GM12875 (cell line): ENCODE data around the gene TEX51.

ENCODE experiments used
- H3K4me3 ChIP-seq: one replicate; pipeline ENCODE4 v1.5.1; 2011; ENCODE audit warnings: low read depth, low read length, control low read depth
- TF ChIP-seq, protein P1 (sequence below): IDR thresholded peaks from 2 replicates; pipeline ENCODE4 v1.5.1; 2011; ENCODE audit warnings: low read depth, mild to moderate bottlenecking, control low read depth, inconsistent platforms, low read length, moderate library complexity, borderline replicate concordance; ENCODE audit not compliant: insufficient read depth

Gene TEX51

GRCh38 chr2:126860385-126860784 is 38.3 kb upstream of the TEX51 start:
- TF ChIP-seq, protein P1, sequence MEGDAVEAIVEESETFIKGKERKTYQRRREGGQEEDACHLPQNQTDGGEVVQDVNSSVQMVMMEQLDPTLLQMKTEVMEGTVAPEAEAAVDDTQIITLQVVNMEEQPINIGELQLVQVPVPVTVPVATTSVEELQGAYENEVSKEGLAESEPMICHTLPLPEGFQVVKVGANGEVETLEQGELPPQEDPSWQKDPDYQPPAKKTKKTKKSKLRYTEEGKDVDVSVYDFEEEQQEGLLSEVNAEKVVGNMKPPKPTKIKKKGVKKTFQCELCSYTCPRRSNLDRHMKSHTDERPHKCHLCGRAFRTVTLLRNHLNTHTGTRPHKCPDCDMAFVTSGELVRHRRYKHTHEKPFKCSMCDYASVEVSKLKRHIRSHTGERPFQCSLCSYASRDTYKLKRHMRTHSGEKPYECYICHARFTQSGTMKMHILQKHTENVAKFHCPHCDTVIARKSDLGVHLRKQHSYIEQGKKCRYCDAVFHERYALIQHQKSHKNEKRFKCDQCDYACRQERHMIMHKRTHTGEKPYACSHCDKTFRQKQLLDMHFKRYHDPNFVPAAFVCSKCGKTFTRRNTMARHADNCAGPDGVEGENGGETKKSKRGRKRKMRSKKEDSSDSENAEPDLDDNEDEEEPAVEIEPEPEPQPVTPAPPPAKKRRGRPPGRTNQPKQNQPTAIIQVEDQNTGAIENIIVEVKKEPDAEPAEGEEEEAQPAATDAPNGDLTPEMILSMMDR = no peak
- no peak overlapping the region for H3K4me3 ChIP-seq

- TF ChIP-seq, protein P1 = no peak
- no peak overlapping the region for H3K4me3 ChIP-seq
Observed at GRCh38 chr2:126862730-126863129, 36.0 kb upstream of the TEX51 start.

DNA sequence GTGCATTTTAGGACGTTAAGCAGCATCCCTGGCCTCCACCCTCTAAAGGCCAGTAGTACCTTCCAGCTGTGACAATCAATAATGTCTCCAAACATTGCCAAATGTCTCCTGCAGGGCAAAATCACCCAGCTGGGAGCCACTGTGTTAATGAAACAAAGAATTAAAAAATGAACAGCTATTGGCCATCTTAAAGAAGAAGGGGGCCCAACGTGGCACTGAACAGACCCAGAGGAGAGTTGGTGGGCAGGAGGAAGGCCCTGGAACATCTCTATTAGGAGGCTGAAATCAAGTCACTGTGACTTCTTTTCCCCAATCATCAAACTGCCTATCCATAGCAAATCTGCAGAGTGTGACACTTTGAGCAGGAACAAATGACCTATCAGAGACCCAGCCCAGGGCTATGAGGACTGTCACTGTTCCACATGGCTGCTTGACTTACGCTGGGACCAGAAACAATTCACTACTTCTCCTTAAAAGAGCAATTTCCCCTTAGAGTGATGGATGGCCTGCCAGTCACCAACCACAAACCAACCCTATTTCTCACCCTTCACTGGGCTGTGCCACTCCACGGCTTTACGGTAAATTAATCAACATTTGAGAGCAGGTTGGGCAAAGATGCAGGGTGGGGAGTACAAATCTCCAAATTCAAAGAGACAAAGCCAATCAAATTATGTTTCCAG is 35.2 kb upstream of the TEX51 start:
- H3K4me3 ChIP-seq = no peak overlapping the region
- TF ChIP-seq, protein P1 = no peak

DNA sequence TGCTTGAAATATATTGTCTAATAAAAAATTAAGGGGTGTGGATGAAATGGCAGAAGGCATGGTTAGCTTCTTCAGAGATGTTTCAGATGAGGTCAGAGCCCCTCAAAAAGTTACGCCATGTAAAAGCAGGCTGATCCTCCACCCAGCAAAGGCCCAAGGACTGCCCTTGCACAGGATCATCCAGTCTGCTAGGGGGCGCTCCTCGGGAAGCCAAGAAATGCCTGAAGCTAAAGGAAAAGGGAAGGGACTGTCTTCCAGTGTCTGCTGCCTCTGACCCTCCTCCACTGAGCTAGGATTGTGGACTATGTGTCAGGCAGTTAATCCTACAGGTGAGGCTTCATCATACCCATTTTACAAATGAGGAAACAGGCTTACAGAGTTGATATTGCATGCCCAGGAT is 33.8 kb upstream of the TEX51 start:
- TF ChIP-seq, protein P1 = peak; percentile 52; the same call in 1 of the 2 replicates
- no peak overlapping the region for H3K4me3 ChIP-seq

- TF ChIP-seq, protein P1 = no peak
- no peak overlapping the region for H3K4me3 ChIP-seq
Observed at GRCh38 chr2:126866451-126866850, 32.2 kb upstream of the TEX51 start.

GRCh38 chr2:126874961-126875360 is 23.7 kb upstream of the TEX51 start:
- TF ChIP-seq, protein P1 = no peak
- H3K4me3 ChIP-seq = no peak overlapping the region

- H3K4me3 ChIP-seq = no peak overlapping the region
- TF ChIP-seq, protein P1 = no peak
Observed at GRCh38 chr2:126876631-126877030, 22.1 kb upstream of the TEX51 start.
